Fibroblast of gingiva (primary cell): ENCODE measurements around the gene MICAL3.

Experiments
- DNase-seq: peaks from one replicate; pipeline ENCODE4 v3.0.0-alpha.2; 2011; ENCODE audit warnings: low read depth

Gene MICAL3

DNA sequence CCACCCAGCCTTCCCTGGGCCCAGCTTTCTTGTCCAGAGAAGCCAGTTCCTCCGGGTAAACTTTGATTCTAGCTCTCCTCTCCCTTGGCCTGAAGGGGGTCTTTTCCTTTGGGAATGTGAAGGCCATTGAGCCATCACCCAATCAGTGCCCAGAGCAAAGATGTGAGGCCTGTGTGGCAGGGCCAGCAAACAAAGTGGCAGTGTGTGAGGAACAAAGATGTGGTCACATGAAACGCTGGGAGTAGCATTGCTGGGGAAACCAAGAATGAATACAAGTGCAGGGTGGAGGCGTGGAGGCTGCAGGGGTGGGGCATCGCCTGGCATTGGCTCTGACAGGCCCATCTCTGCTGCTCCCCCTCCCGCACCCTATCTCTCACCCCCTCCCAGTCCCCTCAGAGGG, 158.2 kb downstream of the MICAL3 start:
- no peak for DNase-seq

DNA sequence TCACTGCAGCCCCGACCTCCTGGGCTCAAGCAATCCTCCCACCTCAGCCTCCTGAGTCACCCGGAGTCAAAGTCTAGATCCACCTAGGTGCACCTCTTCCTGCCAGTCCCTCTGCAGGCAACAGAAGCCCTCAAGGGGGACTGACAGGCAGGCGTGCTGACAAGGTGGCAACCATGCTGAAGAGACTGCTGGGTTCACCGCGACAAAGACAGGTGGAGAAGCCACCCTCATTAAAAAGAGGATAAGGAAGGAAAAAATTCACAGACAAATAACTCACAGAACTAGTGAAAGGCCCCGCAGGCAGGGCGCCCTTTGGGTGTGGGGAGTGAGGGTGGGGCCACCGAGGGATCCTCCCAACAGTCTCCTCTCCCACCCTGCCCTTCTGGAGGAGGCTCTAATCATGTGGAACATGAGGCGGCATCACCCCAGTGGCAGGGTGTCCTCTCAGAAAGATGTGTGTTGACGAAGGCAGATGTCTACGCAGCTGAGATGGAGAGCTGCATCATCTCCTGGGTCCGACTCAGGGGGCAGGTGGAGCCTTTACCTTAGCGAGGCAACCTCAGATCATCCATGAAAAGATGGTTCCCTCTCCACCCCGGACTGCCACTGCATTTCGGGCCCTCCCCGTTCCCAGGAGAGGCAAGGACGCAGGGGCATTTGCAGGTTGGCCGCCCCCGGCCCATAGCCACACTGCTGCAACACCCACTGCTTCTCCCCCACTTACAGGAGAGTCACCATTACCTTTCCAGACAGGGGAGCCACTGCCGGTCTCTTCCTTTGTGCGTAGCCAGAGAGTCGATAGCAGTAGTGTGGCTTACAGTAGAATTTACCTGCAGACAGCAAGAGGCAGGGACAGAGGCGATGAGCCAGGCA, 158.9 kb downstream of the MICAL3 start:
- DNase-seq, result no peak

DNA sequence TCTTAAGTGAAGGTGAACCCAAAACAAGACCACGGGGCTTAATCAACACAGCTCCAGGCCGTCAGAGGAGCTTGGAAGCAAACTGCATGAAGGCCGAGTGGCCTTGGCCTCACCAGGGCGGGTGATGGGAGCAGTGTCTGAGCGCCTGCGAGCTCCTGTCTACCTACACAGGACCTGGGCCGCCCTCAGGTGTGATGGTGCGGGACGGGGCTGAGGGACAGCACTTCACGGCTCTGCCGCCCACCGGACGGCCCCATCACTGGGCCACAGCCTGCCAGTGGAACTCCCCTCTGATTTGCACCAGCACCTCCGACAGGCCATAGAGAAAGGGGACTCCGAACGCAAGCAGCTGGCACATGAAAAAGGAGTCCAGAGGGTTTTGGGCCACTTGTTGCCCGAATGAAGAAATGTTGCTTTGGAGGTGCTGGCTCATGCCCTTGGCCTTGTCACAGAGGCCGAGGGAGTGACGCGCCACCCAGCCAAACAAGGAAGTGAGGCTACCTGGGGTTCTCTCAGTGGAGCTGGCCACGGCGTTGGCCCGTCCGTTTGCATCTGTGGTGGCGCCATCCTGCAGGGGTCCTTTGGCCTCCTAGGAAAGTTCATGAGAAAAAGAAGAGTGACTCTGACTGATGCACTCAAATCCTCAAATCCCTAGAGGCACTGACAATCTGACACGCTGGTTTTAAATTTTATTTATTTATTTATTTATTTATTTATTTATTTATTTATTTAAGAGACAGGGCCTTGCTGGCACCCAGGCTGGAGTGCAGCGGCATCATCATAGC, 159.8 kb downstream of the MICAL3 start:
- DNase-seq, result no peak

DNA sequence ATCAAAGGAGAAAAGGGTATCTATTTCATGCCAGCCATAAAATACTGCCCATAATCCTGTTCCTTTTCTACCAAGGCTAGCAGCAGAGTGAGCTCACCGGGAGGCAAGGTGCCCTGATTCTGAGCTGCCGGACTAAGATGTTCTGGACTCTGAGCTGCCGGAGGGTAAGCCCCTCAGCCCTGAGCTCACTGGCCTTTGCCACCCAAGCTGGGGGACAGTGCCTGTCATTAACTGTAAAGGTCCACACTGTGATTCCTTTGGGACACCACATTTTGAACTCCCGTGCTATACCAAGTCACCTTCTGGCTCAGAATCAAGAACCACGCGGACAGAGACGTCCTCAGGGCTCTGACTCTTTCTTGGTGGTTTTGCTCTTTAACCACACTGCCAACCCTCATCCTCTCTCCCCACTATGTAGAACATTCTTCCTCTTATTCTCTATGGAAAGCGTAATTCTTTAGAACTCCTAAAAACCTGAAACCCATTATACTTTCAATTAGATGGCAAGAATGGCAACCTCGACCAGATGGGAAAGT, 161.6 kb downstream of the MICAL3 start:
- DNase-seq, result no peak

DNA sequence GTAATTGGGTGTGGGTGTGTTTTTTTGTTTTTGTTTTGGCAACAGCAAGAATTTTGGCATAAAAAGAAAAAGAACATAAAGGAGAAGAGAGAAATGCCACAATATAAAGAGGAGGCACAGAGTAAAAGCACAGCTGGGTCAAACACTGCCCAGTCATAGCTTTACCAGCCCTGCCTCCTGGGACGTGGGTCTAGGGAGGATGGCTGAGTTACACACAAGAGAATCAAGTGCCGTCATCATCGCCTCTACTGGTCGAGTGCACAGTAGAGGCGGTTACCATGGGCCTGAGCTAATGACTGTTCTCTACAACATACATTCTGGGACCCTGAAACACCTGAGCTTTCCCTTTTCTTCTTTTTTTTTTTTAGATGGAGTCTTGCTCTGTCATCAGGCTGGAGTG, 162.5 kb downstream of the MICAL3 start:
- DNase-seq, result no peak

DNA sequence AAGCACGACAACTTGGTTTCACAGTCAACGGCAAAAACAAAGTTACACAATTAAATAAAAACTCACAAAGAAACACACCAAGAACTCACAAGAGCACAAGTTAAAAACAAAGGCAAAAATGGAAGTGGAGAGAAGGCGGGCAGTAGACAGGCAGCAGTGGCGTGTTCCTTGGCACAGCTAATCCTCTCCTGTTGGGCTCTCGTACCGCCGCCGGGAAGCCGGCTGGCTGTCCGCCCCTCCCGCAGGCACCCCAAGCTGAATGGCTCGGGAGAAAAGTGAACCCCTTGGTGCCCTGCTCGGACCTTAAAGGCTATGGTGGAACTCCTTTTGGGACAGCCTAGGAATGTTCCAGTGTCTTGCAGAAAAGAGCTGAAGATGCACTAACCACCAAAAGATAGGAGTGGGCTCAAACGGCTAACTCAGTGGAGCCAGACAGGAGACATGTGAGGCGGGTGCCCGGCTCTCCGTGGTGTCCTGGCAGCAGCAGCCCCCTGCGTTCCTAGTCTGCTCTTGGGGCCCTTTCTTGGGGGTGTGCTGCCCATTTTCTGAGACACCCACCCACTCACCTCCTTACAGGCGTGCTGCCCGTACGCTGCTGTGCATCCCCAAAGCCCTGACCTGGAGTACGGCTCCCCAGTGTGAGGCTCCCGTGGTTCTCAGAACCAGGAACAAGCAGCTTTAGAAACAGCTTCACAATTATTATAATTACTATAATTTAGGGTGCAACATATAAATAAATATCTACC, 164.0 kb downstream of the MICAL3 start:
- no peak for DNase-seq

DNA sequence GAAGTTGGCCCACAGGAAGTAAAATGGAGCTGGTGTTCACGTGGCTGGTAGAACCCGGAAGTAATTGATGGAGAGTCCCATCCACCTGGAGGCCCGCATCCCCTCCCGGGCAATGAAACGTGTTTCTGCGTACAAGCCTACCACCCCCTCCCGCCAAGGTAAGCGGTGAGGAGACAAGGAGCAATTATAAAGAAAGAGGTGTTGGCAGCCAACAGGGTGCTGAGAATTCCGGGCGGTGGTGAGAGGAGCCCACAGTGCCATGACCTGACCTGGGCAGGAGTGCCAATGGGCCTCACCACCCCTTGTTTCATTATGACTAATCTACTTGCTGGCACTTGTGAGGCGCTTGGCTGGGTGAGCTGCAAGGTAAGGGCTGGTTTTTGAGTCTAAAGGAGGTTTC, 166.3 kb downstream of the MICAL3 start:
- no peak for DNase-seq

DNA sequence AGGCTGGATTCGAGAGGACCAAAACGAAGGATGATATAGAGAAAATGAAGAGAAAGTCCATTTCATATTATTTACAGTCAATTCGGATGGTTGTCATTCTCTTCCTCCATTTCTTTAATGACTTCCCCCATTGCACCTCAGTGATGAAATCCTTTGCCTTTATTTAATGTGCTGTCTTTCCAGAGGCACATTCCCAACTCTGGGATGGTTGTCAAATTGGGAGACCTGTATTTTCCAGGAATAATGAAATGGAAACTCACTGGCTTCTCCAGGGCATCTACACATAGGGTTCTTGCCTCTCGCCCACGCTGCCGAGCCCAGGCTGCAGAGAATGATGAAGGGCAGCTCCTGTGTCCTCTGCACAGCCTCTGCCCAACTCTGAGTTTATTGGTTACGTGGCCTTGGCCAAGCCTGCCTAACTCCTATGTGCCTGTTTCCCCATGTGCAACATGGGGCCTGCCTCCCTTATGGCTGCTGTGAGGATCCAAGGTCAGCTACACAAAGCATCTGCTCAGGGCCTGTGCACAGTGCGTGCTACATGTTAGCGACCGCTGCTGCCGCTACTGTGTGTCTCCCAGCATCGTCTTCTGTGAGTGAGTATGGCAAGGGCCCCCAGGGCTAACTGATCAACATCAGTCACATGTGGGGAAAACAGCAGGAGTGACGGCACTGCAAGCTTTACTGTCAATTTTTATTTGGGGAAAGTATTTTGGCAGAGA, 168.6 kb downstream of the MICAL3 start:
- no peak for DNase-seq

DNA sequence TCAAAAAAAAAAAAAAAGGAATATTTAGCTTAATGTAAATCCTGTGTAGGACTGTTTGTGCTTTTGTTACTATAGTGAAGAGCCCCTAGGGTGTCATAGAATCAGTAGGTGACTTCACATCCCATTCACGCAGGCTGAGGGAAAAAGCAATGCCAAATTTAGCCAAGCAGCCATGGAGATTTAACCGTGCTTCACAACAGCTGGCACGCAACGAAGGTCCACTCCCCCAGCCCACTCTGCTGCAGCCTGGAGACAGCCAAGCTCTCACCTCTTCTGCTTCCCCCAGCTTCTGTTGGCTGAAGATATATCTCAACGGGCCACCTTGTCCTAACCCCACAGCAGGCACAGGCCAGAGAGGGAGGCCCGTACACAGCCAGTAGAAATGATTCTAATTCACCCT, 171.3 kb downstream of the MICAL3 start:
- DNase-seq, result no peak

DNA sequence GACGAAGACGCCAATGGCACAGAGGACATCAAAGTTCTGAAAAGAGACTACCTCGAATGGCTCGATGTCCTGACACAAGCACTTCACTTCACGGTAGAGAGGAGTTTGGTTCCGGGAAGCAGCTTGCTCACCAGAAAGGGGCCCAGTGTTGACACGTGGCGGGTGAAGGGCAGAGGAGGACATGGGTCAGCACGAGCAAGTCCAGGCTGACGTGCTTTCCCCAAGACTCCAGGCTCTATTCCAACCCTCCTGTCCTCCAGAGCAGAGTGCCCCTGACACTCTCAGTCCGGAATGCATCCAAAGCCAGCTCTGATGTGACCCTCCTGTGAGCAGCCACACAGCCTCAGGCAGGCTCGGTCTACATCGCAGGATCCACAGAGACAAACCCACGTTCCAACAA, 172.6 kb downstream of the MICAL3 start:
- no peak for DNase-seq

DNA sequence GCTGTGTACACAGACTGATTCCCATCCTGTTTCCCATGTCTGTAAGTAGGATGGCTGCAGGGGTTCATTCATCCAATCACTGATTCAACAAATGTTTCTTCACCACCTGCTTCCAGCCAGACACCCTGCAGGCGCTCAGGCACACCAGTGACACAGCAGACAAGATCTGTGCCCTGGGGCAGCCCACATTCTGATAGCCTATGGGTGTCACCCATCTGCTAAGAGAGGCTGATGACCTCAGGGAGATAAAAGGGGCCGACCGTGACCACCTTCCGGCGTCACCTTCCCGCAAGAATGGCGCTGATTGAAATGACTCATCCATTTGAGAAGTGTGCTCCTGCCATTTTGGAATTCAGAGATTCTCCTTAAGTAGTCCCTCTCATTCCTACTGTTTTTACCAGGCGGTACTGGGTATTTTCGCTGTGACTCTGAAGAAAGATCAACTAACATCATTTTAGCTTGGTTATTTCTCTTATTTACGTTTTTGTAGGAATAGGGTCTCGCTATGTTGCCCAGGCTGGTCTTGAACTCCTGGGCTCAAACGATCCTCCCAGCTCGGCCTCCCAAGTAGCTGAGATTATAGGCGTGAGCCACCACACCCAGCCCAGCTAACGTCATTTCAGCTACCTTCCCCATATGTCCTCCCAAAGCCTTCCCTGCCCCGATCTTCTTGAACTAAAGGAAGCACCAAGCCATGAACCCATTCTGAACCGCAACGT, 176.8 kb downstream of the MICAL3 start:
- no peak for DNase-seq

DNA sequence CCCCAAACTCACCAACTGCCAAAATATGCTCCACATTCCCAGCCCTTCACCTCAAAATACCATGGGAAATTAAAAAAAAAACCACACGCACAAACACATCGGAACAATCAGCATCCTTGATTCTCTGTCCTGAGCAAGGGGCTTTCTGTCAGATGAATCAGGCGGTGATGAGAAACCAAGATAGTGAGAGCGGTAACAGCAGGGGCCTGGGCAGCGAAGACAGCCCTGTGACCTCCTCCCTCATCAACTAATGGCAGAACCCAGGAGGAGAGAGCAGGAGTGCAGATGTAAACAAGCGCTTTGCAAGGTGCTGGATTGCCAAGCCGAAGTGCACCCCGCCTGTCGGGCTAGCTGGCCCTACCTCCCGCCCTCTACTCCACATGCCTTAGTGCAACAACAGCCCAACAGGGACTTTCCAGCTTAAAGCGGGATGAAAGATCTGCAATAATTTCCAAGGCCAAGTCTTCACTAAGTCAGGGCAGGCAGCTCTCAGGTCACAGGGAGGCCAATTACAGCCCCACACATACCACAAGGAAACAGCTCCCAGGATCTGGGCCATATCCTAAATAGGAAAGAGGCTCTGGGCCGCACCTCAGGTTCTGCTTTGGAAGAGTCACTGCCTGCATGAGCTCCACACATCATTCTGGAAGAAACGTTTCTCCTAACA, 177.9 kb downstream of the MICAL3 start:
- DNase-seq, result no peak

DNA sequence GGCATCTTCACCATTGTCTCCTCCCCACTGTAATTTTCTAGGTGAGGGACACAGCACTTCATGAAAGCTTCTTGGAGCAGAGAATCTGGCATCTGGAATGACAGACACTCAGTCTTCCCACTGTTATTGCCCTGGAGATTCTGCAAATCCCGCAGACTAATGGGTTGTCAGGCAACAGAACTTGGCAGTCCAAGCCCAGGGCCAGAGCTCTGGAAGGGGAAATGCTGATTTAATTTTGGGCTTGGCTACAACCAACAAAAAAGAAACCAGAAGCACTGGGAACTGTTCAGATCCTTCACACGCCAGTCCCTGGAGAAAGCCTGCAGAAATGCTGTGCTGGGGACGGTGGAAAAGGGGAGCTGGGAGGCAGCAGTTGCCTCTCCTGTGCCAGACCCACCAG, 178.6 kb downstream of the MICAL3 start:
- peak; percentile 41 for DNase-seq

DNA sequence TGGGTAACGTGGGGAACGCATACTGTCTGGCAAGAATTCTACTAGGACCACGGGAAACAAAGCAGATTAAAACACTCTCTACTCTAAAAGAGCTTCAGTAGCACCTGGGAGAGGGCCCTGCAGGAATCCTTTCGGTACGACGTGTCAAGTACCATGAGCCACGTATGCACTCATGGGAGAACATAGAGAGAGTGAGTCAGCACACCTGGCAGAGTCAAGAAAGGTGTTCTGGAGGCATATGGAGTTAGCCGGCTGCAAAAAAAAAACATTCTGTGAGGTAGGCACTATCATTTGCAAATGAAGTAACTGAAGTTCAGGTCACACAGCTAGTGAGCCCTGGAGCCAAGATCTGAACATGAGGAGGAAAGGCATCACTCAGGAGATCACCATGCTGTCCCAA, 179.0 kb downstream of the MICAL3 start:
- no peak for DNase-seq

DNA sequence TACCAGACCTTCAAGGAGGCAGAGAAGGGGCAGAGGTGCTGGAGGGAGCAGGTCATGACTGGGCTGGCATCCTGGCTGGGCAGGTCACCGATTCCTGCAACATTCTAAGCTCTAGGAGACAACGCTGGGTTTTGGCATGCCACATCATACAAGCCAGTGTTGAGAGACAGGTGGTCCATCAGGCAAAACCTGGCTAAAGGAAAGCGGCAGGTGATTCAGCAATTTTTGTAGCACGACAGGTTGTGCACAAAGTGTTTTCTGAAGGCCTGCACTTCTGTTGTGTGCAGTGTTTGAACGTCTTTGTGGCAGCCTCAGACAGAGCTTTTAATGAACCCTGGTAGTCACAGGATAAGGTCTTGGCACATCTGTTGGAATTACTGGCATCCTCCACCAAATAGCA, 180.2 kb downstream of the MICAL3 start:
- no peak for DNase-seq

DNA sequence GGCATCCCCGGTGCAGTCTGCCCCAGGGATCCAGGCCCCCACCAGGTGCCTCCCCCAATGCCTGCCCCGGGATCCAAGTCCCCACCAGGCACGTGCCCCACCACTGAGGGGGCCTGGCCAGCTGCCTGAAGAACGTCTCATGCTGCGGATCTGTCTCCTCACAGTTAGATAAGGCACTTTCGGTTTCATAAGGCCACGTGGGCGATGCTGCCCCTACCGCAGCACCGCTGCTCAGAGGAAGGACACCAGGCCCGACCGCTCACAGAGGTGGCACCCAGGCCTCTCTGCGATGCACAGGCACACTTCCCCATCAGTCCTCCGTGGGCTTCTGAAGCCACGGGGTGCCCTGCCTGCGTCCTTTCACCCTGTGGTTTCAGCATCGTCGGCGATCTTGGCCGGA, 182.0 kb downstream of the MICAL3 start:
- no peak for DNase-seq

DNA sequence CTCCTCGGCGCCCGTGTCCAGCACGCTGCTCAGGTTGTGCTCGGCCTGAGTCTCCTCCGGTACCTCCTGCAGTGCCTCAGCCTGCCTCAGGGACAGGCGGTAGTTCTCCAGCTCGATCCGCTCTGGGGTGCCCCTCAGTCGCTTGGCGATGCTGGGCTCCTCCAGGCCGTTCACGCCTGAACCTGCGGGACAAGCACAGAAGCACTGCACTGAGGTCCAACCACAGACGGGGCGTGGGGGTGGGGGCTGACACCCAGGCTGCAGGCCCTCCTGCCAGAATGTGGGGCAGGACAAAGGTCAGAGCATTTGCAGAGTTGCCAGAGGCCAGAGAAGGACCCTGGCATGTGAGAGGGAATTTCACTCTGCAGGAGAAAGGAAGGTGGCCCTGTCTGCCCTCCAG, 182.5 kb downstream of the MICAL3 start:
- no peak for DNase-seq

DNA sequence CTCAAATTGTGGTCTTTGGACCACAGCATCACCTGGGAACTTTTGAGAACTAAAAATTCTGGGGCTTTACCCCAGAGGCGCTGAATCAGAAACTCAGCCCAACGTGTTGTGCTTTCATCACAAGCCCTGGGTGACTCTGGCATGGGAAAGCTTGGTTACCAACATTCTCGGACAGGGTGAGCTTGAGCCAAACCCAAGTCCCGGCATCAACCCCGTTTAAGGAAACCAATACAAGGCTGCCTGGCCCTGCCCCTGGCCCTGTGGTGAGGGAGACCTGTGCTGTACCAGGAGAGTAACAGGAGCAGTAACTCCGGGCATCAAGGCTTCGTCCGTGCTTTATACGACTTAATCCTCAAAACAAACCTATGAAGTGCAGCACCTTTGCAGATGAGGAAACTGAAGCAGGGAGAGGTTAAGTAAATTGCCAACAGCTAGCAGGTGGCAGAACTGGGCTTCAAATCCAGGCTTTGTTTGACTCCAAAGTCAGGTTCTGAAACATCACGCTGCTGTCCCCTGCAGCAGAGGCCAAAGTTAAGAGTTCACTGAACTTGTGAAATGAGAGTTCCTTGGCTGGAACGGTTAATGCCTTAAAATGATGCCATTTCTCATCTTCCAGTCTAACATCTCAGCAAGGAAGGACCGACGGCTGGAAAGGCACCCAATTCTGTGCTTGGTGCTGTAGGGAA, 186.0 kb downstream of the MICAL3 start:
- DNase-seq, result no peak

DNA sequence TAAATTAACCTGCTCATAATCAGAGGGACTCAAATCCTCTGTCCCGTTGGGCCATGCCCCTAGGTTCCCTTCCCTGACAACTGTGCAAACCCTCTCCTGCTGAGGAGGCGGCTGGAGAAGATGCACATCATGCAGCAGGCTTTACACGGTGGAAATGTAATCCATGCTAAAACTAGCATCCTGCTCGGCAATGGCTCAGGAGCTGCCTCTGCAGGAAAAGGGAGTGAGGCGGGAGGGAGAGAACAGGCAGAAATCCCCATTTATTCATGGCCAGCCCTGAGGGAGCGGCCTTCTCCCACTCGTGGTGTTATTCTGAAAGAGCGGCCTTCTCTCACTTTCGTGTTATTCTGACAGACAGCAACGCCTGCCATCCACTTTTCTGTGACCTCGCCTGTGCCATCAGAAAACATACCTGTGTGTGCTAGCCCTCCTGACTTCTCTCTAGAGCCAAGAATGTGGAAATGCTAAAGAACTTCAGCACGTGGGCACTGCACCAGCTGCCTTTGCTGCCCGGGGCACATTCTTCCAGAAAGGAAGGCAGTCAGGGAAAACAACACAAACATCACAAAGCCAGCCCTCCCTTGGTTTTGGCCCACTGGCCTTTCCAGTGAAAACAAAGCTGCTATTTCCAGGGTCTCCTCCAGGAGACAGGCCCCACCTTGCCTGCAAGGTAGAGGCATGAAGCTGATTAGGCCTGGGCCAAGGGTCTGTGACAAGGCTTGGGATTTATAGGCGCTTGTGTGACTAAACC, 187.2 kb downstream of the MICAL3 start:
- peak; percentile 32 for DNase-seq
